GM21723 (cell line): ENCODE results near the gene AGBL5.

Experiments
- ATAC-seq: cut with Tn5 transposase; IDR thresholded peaks from one replicate; pipeline ENCODE4 v1.9.1; 2021; ENCODE audit warnings: mild to moderate bottlenecking, moderate library complexity; ENCODE audit not compliant: unreplicated experiment

AGBL5 gene

GRCh38 chr2:27024188-27024587 is 27.3 kb upstream of the AGBL5 start:
- no peak for ATAC-seq

GRCh38 chr2:27024812-27025211 is 26.7 kb upstream of the AGBL5 start:
- no peak for ATAC-seq

GRCh38 chr2:27025281-27025800 is 26.1 kb upstream of the AGBL5 start:
- ATAC-seq = no peak

GRCh38 chr2:27025861-27026851 is 25.3 kb upstream of the AGBL5 start:
- ATAC-seq = no peak

GRCh38 chr2:27027211-27027651 is 24.2 kb upstream of the AGBL5 start:
- ATAC-seq = no peak

GRCh38 chr2:27029051-27029450 is 22.4 kb upstream of the AGBL5 start:
- ATAC-seq = no peak

- peak; percentile 90 for ATAC-seq
Observed at GRCh38 chr2:27032495-27033252, 18.8 kb upstream of the AGBL5 start, which contains the start of gene TMEM214. Gene TMEM214 (plus strand): TSS chr2:27032965. CDS start chr2:27033016, 51 bp downstream.

- no peak for ATAC-seq
Observed at GRCh38 chr2:27033253-27033852, 18.1 kb upstream of the AGBL5 start.

GRCh38 chr2:27038012-27038411 is 13.5 kb upstream of the AGBL5 start:
- no peak for ATAC-seq

GRCh38 chr2:27038631-27039339 is 12.7 kb upstream of the AGBL5 start:
- no peak for ATAC-seq

- no peak for ATAC-seq
Observed at GRCh38 chr2:27039426-27039825, 12.0 kb upstream of the AGBL5 start.

GRCh38 chr2:27039871-27040270 is 11.6 kb upstream of the AGBL5 start:
- ATAC-seq = no peak

GRCh38 chr2:27040282-27040681 is 11.2 kb upstream of the AGBL5 start:
- no peak for ATAC-seq

GRCh38 chr2:27041752-27042151 is 9.7 kb upstream of the AGBL5 start:
- peak; percentile 31 for ATAC-seq

GRCh38 chr2:27042159-27042661 is 9.3 kb upstream of the AGBL5 start:
- ATAC-seq = peak; percentile 72

GRCh38 chr2:27042985-27043634 is 8.4 kb upstream of the AGBL5 start:
- ATAC-seq = no peak

GRCh38 chr2:27049422-27050280 is 1.8 kb upstream of the AGBL5 start:
- peak; percentile 30 for ATAC-seq

GRCh38 chr2:27050281-27050995 is 1.0 kb upstream of the AGBL5 start:
- ATAC-seq = peak; percentile 56
